Measurements from ENCODE around the gene HTR3E.
"Not testable (repeated sequence)": the region's sequence is repeated elsewhere in the genome, so short reads cannot be mapped to it uniquely, and the experiment has no call there.

Gene HTR3E, protein sequence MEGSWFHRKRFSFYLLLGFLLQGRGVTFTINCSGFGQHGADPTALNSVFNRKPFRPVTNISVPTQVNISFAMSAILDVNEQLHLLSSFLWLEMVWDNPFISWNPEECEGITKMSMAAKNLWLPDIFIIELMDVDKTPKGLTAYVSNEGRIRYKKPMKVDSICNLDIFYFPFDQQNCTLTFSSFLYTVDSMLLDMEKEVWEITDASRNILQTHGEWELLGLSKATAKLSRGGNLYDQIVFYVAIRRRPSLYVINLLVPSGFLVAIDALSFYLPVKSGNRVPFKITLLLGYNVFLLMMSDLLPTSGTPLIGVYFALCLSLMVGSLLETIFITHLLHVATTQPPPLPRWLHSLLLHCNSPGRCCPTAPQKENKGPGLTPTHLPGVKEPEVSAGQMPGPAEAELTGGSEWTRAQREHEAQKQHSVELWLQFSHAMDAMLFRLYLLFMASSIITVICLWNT

GRCh38 chr3:184096811-184097383 lies at the start of gene HTR3E:
Gene HTR3E (plus strand): TSS chr3:184097064. CDS start chr3:184097530, 466 bp downstream.
- no peak for DNase-seq

GRCh38 chr3:184050217-184050847 lies 46.5 kb upstream of the HTR3E start:
- DNase-seq: no peak

GRCh38 chr3:184052767-184053166 lies 44.1 kb upstream of the HTR3E start, which contains the start of gene HTR3C:
Gene HTR3C (plus strand): TSS chr3:184053047. CDS start chr3:184053081, 34 bp downstream.
- DNase-seq: no peak

- DNase-seq: no peak
Measured at GRCh38 chr3:184058029-184058428, 38.8 kb upstream of the HTR3E start.

GRCh38 chr3:184059424-184059823 lies 37.4 kb upstream of the HTR3E start:
- DNase-seq: no peak

GRCh38 chr3:184062637-184063036 lies 34.2 kb upstream of the HTR3E start:
- DNase-seq: no peak

GRCh38 chr3:184066211-184066610 lies 30.7 kb upstream of the HTR3E start:
- no peak for DNase-seq

- DNase-seq: no peak
Measured at GRCh38 chr3:184067573-184068055, 29.2 kb upstream of the HTR3E start.

DNA sequence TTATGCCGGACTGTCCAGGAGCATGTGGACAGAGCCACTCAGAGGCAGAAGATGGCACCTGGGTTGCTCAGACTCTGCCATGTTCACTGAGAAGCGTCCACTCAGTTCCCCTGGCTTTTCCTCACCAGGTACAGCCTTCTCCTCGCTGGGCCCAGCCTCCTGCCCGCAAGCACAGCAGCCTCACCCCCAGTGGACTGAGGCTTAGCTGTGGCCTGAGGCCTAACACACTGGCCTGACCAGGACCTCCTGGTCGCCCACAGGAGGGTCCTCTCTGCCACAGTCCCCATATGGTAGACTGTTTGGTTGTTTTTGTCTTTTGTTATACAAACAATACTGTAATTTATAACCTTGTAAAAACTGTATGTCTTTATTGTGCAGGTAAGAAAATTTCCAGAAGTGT lies 28.5 kb upstream of the HTR3E start:
- no peak for DNase-seq

GRCh38 chr3:184071142-184071541 lies 25.7 kb upstream of the HTR3E start:
- not testable (repeated sequence) for DNase-seq

DNA sequence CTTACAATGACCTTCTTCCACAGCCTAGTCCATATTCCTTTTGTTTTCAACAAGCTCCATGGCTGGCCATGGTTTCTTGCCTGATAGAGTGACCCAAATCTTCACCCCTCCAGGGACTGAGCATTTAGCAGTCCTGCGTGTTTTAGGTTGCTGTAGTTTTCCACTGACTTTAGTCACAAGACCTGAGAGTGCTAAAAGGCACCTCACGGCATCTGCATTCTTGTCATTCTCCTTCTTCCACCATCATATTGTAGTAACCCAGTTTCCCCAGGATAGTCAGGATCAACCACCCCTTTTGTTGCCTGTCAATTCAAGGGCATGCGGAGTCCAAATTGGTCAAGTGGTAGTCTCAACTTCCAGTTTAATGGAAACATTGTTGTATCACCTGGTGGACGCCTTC lies 23.2 kb upstream of the HTR3E start:
- DNase-seq: no peak

GRCh38 chr3:184075901-184076300 lies 21.0 kb upstream of the HTR3E start:
- no peak for DNase-seq

DNA sequence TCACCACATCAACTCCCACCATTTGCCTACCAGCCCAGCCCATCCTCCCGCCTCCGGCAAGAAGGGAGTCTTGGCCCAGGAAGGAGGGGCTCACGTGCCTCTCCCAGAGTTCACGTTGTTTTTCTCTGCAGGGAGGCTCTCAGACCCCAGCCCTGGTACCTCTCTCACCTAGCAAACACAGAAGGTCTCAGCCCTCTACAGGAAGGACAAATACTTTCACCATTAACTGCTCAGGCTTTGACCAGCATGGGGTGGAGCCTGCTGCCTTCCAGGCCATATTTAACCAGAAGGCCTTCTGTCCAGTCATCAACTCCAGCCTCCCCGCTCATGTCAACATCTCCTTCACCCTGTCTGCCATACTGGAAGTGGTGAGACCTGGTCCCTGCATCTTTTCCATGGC lies 19.0 kb upstream of the HTR3E start:
- no peak for DNase-seq

DNA sequence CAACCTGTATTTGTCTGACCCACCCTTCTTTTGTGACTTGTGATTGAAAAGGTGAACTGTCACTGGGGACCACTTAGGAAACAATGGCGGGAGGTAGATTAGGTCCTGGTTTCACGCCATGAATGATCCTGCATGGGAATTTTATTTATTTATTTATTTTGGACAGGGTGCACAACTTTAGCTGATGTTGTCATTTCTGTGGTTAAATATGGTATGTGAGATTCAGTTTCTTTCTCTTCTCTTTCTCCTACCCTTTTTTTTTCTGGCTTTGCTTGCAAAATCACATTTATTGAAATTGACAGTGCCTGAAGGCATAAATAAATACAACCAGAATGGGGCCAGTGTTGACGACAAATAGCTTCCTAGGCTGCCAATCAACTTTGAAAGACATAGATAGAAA lies 18.0 kb upstream of the HTR3E start:
- no peak for DNase-seq

DNA sequence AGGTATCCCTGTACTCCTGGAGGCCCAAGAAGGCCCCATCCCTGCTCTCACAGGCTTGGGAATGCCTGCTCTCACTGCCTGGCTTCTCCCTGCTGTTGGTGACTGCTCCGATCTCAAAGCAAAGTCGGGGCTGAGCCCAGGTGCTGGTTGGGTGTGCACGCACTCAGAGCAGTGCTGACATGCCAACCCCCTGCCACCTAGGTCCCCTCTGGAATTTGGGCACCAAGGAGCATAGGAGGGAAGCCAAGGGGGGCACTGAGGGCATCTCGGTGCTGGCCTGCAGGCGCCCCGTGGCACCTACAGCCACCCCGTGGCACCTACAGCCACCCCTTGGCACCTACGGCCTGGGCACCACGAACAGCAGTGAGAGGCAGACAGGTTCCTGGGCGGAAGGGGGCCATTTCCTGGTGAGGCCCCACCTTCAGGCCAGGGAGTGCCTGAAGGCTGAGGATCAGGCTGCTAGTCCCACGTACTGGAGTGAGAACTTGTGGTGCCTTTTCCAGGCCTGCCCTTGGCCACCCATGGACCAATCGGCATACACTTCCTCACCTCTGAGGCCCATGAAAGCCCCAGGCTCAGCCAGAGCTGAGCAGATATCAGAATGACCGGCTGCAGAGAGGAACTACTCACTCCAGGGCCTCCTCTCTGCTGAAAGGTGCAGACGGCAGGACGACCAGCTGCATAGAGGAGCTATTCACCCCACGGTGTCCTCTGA lies 15.6 kb upstream of the HTR3E start:
- no peak for DNase-seq

DNA sequence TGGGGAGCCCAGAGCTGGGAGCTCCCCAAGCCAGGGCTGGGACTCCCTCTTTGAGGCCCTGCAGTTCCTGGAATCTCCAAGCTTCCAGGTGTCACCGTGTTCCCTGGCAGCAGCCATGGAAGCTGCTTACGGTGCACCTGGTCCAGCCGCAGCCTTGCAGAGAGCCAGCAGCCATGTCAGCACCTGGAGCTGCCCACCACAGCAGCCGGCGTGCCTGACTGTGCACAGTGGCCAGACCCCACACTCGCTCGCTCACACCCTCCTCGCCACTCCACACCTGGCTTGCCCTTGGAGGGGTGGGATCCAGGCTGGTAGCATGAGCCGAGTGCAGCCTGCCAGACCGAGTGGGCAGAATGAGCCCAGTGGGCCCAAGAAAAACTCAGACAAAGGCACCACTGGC lies 14.8 kb upstream of the HTR3E start:
- no peak for DNase-seq

- DNase-seq: no peak
Measured at GRCh38 chr3:184082465-184082864, 14.4 kb upstream of the HTR3E start.

DNA sequence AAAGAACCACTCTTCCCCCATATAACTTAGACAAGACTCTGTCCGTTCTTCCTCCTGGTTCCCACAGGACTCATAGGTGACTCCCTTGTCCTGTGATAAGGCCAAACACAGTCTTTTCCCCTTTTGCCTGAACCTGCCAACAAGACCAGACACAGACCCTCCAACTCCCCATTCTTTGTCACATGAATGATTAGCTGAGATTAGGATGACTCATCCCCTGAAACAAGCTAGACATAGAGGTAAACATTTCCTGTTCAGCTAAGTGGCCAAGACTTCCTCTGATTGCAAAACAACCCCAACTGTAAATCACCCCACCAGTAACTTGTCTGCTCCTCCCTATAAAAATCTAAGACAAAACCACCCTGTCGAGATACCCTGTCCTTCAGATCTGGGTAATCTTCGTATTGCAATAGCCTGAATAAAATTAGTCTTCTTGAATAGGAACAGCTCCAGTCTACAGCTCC lies 11.4 kb upstream of the HTR3E start:
- no peak for DNase-seq

GRCh38 chr3:184092199-184092598 lies 4.7 kb upstream of the HTR3E start:
- DNase-seq: no peak

GRCh38 chr3:184097556-184097955 lies 692 bp downstream of the HTR3E start:
- no peak for DNase-seq

Data from nucleus accumbens (tissue), 56 donors.